ENCODE data around the gene CST8.
A peak's percentile ranks its signal among the peaks of the same experiment; 100 is the strongest.

Gene CST8

DNA sequence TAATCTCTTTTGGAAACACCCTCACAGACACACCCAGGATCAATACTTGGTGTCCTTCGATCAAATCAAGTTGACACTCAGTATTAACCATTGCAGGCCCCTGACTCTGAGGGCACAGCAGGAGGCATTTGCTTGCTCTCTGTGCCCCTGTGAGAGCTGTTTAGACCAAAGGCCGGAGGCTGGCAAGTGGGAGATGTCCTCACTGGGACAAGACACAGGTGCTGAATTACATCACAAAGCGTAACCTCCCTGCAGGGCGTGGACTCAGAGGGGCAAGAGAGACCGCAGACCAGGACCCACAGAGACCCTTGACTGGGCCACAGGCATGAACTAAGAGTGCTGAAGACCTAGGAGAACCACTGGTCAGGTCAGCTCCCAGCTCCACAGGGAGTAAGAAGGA is at the start of gene CST8:
TSS of gene CST8 (plus strand) at position 301 of the 400 bp plus-strand sequence. CDS start 551 bp downstream, outside the sequence.
- H3K4me3 ChIP-seq (ENCODE audit: low read depth, low read length) = no peak within 1 kb of the TSS
- no peak for DNase-seq (ENCODE audit: low read depth)
- TF ChIP-seq MAX (IDR thresholded peaks at IDR 0.05; ENCODE audit: low read depth, low read length) (no peak), POLR2A (IDR thresholded peaks at IDR 0.05; ENCODE audit: extremely low read depth, insufficient read length) (no peak), MYC (IDR thresholded peaks at IDR 0.05; ENCODE audit: low read depth, low read length) (no peak)
- TF ChIP-seq, protein P1, sequence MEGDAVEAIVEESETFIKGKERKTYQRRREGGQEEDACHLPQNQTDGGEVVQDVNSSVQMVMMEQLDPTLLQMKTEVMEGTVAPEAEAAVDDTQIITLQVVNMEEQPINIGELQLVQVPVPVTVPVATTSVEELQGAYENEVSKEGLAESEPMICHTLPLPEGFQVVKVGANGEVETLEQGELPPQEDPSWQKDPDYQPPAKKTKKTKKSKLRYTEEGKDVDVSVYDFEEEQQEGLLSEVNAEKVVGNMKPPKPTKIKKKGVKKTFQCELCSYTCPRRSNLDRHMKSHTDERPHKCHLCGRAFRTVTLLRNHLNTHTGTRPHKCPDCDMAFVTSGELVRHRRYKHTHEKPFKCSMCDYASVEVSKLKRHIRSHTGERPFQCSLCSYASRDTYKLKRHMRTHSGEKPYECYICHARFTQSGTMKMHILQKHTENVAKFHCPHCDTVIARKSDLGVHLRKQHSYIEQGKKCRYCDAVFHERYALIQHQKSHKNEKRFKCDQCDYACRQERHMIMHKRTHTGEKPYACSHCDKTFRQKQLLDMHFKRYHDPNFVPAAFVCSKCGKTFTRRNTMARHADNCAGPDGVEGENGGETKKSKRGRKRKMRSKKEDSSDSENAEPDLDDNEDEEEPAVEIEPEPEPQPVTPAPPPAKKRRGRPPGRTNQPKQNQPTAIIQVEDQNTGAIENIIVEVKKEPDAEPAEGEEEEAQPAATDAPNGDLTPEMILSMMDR (IDR thresholded peaks at IDR 0.05; ENCODE audit: low read depth, low read length) = no peak

GRCh38 chr20:23441850-23442313 is 49.0 kb upstream of the CST8 start:
- no peak overlapping the region for H3K4me3 ChIP-seq (ENCODE audit: low read depth, low read length)
- DNase-seq (ENCODE audit: low read depth) = peak; percentile 81
- TF ChIP-seq POLR2A (IDR thresholded peaks at IDR 0.05; ENCODE audit: extremely low read depth, insufficient read length) = no peak
- TF ChIP-seq, protein P1 (IDR thresholded peaks at IDR 0.05; ENCODE audit: low read depth, low read length) = peak; percentile 97

- no peak for DNase-seq (ENCODE audit: low read depth)
- TF ChIP-seq MYC (IDR thresholded peaks at IDR 0.05; ENCODE audit: low read depth, low read length) (no peak), MAX (IDR thresholded peaks at IDR 0.05; ENCODE audit: low read depth, low read length) (no peak), POLR2A (IDR thresholded peaks at IDR 0.05; ENCODE audit: extremely low read depth, insufficient read length) (no peak)
- TF ChIP-seq, protein P1 (IDR thresholded peaks at IDR 0.05; ENCODE audit: low read depth, low read length) = no peak
- no peak overlapping the region for H3K4me3 ChIP-seq (ENCODE audit: low read depth, low read length)
These were observed 48.5 kb upstream of the CST8 start for GRCh38 chr20:23442436-23442835.

DNA sequence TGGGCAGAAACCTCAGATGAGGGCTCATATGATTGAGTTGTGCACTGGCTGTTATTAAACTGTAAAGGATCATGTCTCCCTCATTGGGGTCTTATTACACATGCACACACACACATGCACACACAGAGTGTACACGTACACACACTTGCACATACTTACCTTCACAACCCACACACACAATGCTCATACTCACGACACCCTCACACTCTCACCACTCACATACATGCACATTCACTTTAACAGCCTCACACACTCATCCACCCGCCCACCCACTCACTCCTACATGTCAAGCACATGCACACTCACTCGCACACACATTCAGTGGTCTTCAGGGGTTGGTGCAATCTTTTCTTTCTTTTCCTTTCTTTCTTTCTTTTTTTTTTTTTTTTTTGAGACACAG is 46.1 kb upstream of the CST8 start:
- no peak for DNase-seq (ENCODE audit: low read depth)
- TF ChIP-seq POLR2A (IDR thresholded peaks at IDR 0.05; ENCODE audit: extremely low read depth, insufficient read length) (no peak), MYC (IDR thresholded peaks at IDR 0.05; ENCODE audit: low read depth, low read length) (no peak), MAX (IDR thresholded peaks at IDR 0.05; ENCODE audit: low read depth, low read length) (no peak)
- TF ChIP-seq, protein P1 (IDR thresholded peaks at IDR 0.05; ENCODE audit: low read depth, low read length) = no peak
- no peak overlapping the region for H3K4me3 ChIP-seq (ENCODE audit: low read depth, low read length)

GRCh38 chr20:23445596-23446217 is 45.2 kb upstream of the CST8 start:
- TF ChIP-seq, protein P1 (IDR thresholded peaks at IDR 0.05; ENCODE audit: low read depth, low read length) = no peak
- TF ChIP-seq POLR2A (IDR thresholded peaks at IDR 0.05; ENCODE audit: extremely low read depth, insufficient read length) (no peak), MAX (IDR thresholded peaks at IDR 0.05; ENCODE audit: low read depth, low read length) (no peak), MYC (IDR thresholded peaks at IDR 0.05; ENCODE audit: low read depth, low read length) (no peak)
- no peak for DNase-seq (ENCODE audit: low read depth)
- no peak overlapping the region for H3K4me3 ChIP-seq (ENCODE audit: low read depth, low read length)

Data from NB4 (cell line).